ENCODE data around the gene COTL1. TPM values are rescaled to one million over a fixed set of nuclear protein-coding genes. Genes with fewer than 3 reads are reported as not detected.

The COTL1 gene
- total RNA-seq, 2 experiments from 2014 or later = 125 to 232 TPM

DNA sequence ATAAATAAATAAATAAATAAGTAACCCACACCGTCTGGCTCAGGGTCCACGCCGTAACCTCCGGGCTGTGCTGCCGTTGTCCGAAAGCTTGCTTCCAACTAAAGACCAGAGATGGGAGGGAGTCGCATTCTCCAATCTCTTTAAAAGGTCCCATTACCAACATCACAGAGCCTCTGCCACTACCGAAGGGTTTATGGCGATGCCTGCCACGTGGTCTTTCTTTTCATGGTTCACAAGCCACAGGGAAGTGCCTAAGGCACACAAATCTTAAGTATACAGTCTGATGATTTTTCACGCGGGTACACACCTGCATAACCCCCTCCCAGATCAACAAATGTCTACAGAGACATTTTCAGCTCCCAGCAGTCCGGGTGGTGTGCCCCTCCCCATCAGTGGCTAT is 1.4 kb downstream of the COTL1 start:
- BruUV-seq (replicated peaks) = no TSS peak

DNA sequence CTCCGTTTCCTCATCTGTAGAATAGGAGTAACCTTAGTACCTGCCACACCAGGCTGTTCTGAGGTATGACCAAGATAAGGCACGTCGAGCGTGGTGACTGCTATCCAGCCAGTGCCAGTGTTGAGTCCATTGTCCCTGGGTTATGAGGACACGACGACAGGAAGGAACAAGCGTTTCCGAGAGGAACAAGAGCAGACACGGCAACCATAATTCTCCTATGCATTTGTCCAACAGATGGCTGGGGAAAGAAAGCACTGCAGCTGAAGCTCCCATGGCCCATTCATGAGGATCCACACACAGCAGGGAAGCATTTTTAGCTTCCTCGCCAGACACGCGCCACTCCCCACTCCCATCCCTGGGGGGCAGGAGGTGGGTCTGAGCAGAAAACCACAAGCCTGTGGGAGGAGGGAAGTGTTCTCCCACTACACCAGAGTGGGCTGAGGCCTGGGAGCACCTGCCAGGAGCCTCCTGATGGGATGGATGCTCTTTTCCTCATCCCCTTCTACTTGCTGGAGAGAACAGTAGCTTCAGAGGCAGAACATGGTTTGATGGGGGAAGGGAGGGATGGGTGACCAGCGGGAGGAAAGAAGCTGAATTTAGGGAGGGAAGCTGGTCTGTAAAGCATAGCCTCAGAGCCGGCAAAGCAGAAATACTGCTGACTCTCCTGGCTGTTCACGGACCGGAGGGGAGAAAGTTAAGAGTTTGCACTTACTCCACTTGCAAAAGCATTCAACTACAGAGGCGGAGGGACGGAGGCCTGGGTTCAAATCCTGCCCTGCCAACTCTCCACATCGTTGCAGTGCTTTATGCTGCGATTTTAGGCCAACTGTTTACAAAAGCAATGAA is 2.7 kb downstream of the COTL1 start:
- Histone ChIP-seq H3K9me3 (ENCODE audit: low read length) (peaks cover 5% of the 10 kb centered on the region; the same call in 1 of the 2 replicates), H3K27ac (ENCODE audit: low read depth, low read length, poor library complexity, severe bottlenecking) (peak overlapping the region; percentile 32), H3K9me2 (ENCODE audit: insufficient read depth, low read length) (no peaks in the 10 kb centered on the region), H3K4me3 (ENCODE audit: low read depth, low read length, poor library complexity, severe bottlenecking) (peak overlapping the region; percentile 99), H3K36me3 (ENCODE audit: insufficient read depth, low read length) (peaks cover 59% of the 10 kb centered on the region), H3K4me2 (ENCODE audit: low read length) (peak overlapping the region; percentile 75), H4K20me1 (ENCODE audit: insufficient read depth, low read length) (peaks cover 20% of the 10 kb centered on the region), H3K4me1 (ENCODE audit: insufficient read depth, low read length, poor library complexity, severe bottlenecking) (peaks cover 51% of the 10 kb centered on the region), H3K79me2 (ENCODE audit: insufficient read depth, low read depth, low read length) (peaks cover 65% of the 10 kb centered on the region), H2AFZ (ENCODE audit: low read length) (no peak overlapping the region)
- no peak for DNase-seq (ENCODE audit: low spot score)
- CTCF ChIA-PET (ENCODE audit: unreplicated experiment) = no interaction called here
- no TSS peak for BruUV-seq (replicated peaks)
- no peak for TF ChIP-seq EZH2phosphoT487 (IDR thresholded peaks at IDR 0.05; ENCODE audit: borderline replicate concordance, low read depth, low read length)
- TF ChIP-seq, protein P1, sequence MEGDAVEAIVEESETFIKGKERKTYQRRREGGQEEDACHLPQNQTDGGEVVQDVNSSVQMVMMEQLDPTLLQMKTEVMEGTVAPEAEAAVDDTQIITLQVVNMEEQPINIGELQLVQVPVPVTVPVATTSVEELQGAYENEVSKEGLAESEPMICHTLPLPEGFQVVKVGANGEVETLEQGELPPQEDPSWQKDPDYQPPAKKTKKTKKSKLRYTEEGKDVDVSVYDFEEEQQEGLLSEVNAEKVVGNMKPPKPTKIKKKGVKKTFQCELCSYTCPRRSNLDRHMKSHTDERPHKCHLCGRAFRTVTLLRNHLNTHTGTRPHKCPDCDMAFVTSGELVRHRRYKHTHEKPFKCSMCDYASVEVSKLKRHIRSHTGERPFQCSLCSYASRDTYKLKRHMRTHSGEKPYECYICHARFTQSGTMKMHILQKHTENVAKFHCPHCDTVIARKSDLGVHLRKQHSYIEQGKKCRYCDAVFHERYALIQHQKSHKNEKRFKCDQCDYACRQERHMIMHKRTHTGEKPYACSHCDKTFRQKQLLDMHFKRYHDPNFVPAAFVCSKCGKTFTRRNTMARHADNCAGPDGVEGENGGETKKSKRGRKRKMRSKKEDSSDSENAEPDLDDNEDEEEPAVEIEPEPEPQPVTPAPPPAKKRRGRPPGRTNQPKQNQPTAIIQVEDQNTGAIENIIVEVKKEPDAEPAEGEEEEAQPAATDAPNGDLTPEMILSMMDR (conservative IDR thresholded peaks at IDR 0.05; ENCODE audit: low read length) = no peak
- intact Hi-C loops (cut with micrococcal nuclease; ENCODE audit: unreplicated experiment) = no loop called here
- POLR2A ChIA-PET = interaction anchor here (0.9 to 7.2 kb wide), 3 partner anchors 16 to 29 kb away, joined by 4 to 50 read pairs (median 12); no protein-coding TSS in a partner anchor

More for the DNA sequence above, 1.4 kb downstream of the COTL1 start:
- Histone ChIP-seq H3K4me3 (ENCODE audit: low read depth, low read length, poor library complexity, severe bottlenecking) (peak overlapping the region; percentile 99), H3K9me2 (ENCODE audit: insufficient read depth, low read length) (no peaks in the 10 kb centered on the region), H2AFZ (ENCODE audit: low read length) (no peak overlapping the region), H3K4me2 (ENCODE audit: low read length) (peak overlapping the region; percentile 75), H3K79me2 (ENCODE audit: insufficient read depth, low read depth, low read length) (peaks cover 52% of the 10 kb centered on the region), H3K36me3 (ENCODE audit: insufficient read depth, low read length) (peaks cover 46% of the 10 kb centered on the region), H3K27ac (ENCODE audit: low read depth, low read length, poor library complexity, severe bottlenecking) (peak overlapping the region; percentile 52), H3K9me3 (ENCODE audit: low read length) (no peaks in the 10 kb centered on the region), H3K4me1 (ENCODE audit: insufficient read depth, low read length, poor library complexity, severe bottlenecking) (peaks cover 53% of the 10 kb centered on the region), H4K20me1 (ENCODE audit: insufficient read depth, low read length) (peaks cover 20% of the 10 kb centered on the region)
- TF ChIP-seq EZH2phosphoT487 (IDR thresholded peaks at IDR 0.05; ENCODE audit: borderline replicate concordance, low read depth, low read length) = no peak
- TF ChIP-seq, protein P1 (conservative IDR thresholded peaks at IDR 0.05; ENCODE audit: low read length) = no peak
- POLR2A ChIA-PET = interaction anchor here (0.6 to 7.2 kb wide), 10 partner anchors 8 to 102 kb away, joined by 3 to 50 read pairs (median 4); no protein-coding TSS in a partner anchor
- CTCF ChIA-PET (ENCODE audit: unreplicated experiment) = interaction anchor here (1.0 kb wide), 1 partner anchor 106 kb away, joined by 5 read pairs; no protein-coding TSS in a partner anchor
- DNase-seq (ENCODE audit: low spot score) = peak; percentile 73
- intact Hi-C loops (cut with micrococcal nuclease; ENCODE audit: unreplicated experiment) = loop anchor here (1.0 kb wide), 1 partner anchor 19 kb away; no protein-coding TSS in a partner anchor

Data from OCI-LY7 (cell line).